ENCODE results near the gene RREB1.

Gene RREB1

DNA sequence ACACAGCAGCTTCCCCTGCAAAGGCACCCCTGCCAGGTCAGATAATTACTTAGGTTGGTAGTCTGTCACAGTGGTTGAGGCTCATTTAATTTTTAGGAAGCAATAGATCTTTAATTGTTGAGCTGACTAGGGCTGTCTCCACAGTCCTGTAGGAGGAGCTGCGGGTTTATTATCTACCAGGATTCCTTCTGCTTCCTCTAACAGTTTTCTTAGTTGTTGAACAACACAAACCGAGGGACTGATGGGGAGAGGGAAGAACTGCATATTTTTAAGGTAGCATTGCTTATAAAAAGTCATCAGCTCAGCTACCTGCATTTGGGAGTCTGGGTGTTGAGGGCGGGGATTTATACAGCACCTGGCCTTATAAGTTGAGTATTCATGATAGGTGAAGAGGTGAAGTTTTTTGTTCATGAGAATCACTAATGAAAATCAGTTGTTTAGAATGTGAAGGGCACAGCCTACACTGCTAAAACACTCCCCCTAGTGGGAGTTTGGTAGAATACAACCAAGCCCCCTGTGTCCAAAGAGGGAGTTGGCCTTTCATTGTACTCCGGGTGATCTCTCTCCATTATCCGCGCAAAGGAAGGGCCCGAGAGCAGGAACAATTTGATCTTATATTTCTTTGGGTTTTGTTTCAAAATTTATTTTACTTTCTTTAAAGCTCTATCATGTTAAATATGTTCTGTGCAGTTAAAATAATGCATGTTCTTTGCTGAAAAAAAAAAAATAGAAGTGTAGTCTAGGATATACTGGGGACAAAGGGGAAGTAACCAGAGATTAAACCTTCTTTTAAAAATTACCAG, 135.6 kb downstream of the RREB1 start:
- TF ChIP-seq CTCF (IDR thresholded peaks at IDR 0.05; ENCODE audit: borderline replicate concordance, insufficient read depth, low read depth, low read length) = peak; percentile 73
- H3K4me3 ChIP-seq (ENCODE audit: low read depth, low read length) = no peak overlapping the region

DNA sequence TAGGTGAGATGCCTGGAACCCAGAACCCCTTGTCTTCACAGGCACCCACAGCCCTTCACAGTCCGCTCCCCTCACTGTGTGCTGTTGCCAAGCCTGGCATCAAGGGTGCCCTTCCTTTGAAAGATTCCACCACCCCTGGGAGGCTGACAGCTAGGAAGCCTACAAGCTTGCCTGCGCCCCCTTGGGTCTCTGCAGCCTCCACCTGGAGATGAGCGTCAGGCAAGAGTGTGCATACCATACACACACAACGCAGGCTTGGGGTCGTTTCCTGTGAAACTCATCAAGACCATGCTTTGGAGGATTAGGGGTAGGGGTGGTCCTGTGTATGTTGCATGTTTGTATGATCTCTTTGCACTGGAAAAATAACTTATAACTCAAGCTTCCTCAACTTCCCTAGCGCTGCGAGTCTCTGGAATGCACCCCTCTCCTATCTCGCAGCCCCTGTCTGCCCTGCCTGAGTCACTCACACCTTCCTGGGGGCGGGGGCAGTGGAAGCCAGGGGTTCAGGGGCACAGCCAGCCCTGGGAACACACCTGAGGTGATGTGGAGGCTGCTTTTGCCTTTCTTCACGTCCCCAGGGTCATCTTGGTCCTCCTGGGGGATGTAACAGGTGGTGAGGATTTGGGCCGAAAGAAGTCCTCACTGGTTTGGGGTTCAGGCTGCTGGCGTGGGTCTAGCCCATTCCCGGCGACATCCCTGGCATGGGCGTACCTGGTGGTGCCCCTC, 138.1 kb downstream of the RREB1 start:
- H3K4me3 ChIP-seq (ENCODE audit: low read depth, low read length) = no peak overlapping the region
- TF ChIP-seq CTCF (IDR thresholded peaks at IDR 0.05; ENCODE audit: borderline replicate concordance, insufficient read depth, low read depth, low read length) = no peak

- no peak for TF ChIP-seq CTCF (IDR thresholded peaks at IDR 0.05; ENCODE audit: borderline replicate concordance, insufficient read depth, low read depth, low read length)
- no peak overlapping the region for H3K4me3 ChIP-seq (ENCODE audit: low read depth, low read length)
Measured at GRCh38 chr6:7246401-7247178, 138.8 kb downstream of the RREB1 start.

DNA sequence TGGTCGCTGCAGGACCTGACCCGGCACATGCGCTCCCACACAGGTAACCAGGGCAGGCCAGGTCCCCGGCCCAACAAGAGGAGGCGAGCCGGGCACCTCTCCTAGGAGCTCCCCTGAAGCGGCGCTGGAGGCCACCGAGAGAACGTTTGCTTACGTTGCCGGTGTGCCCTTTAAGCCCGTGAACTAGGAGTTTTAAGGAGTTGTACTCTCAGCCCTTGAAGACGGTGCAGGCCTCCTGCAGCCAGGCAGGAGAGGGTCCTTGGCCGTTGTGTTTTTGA, 139.4 kb downstream of the RREB1 start:
- TF ChIP-seq CTCF (IDR thresholded peaks at IDR 0.05; ENCODE audit: borderline replicate concordance, insufficient read depth, low read depth, low read length) = no peak

DNA sequence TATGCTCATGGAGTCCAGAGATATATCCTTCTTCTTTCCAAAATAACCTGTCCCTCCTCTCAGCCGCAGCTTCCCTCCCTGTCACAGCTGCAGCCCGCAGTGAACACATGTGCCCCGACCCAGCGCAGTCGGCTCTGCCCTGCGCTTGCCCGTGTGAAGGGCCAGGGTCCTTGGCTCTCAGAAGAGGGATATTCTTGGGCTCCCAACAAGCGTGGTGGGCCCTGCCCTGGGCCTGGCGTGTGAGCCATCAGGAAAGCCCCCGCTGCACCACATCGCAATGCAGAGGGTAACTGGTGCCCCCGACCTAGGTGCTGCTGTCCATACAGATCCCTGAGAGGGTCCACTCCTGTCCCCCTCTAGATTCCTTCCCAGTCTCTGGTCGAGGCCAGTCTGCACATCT, 140.1 kb downstream of the RREB1 start:
- no peak for TF ChIP-seq CTCF (IDR thresholded peaks at IDR 0.05; ENCODE audit: borderline replicate concordance, insufficient read depth, low read depth, low read length)
- H3K4me3 ChIP-seq (ENCODE audit: low read depth, low read length) = no peak overlapping the region

More for the DNA sequence above, 139.4 kb downstream of the RREB1 start:
- no peak overlapping the region for H3K4me3 ChIP-seq (ENCODE audit: low read depth, low read length)

DNA sequence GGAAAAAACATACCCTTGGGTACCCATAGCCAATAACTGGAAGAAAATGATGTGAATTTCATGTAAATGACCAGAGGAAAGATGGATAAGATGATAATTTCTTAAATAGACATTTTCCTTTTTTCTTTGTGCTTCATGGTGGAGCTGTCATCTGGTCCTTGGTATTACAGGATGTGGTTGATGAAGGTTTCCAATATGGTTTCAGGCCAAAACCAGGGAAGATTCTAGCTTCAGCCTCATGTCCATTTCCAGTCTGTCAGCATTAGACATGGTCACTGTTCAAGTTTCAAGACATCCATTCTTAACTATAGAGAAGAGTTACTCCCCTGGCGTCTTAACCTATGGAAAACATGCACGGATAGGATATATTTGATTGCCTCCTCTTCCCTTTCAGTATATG, 141.6 kb downstream of the RREB1 start:
- TF ChIP-seq CTCF (IDR thresholded peaks at IDR 0.05; ENCODE audit: borderline replicate concordance, insufficient read depth, low read depth, low read length) = no peak
- H3K4me3 ChIP-seq (ENCODE audit: low read depth, low read length) = no peak overlapping the region
